Peyer's patch (tissue), 4 donors: ENCODE results near the gene ATP6V0C. TPM values are rescaled to one million over a fixed set of nuclear protein-coding genes. Genes with fewer than 3 reads are reported as not detected.

Source experiments
- DNase-seq, 3 donors: peaks; one replicate each; pipeline ENCODE4 v3.0.0-alpha.2; 2017 to 2019
- H3K27ac ChIP-seq, 4 donors: fragments of 200-600 bp; sonication (generic); one replicate each; pipeline ENCODE4 v1.5.1; 2016 to 2019
- H3K27me3 ChIP-seq, 2 donors: fragments of 200-600 bp; sonication (generic); one replicate each; pipeline ENCODE4 v1.5.1; 2019
- H3K36me3 ChIP-seq, 3 donors: fragments of 200-600 bp; sonication (generic); one replicate each; pipeline ENCODE4 v1.5.1; 2016 to 2019
- H3K4me1 ChIP-seq, 4 donors: fragments of 200-600 bp; sonication (generic); one replicate each; pipeline ENCODE4 v1.5.1; 2016 to 2019
- H3K4me3 ChIP-seq, 4 donors: fragments of 200-600 bp; sonication (generic); 1 replicate in 3 of 4; 2 replicates in 1 of 4; pipeline ENCODE4 v1.5.1; 2016 to 2019; ENCODE audit warnings: mild to moderate bottlenecking in 1 of 4
- H3K9me3 ChIP-seq, 4 donors: fragments of 200-600 bp; sonication (generic); one replicate each; pipeline ENCODE4 v1.5.1; 2016 to 2019; ENCODE audit warnings: mild to moderate bottlenecking in 1 of 4
- CTCF ChIP-seq, 6 experiments: fragments of 450-650 bp in 4 of 6; fragments of 200-600 bp in 2 of 6; sonication (generic) in 1 of 6; IDR thresholded peaks; one replicate each; pipeline ENCODE4 v1.5.1; 2017 to 2019; ENCODE audit warnings: antibody characterized with exemption in 6 of 6, mild to moderate bottlenecking in 3 of 6, moderate library complexity in 1 of 6
- POLR2A ChIP-seq, 2 donors: fragments of 450-650 bp; IDR thresholded peaks; one replicate each; pipeline ENCODE4 v1.5.1; 2017; ENCODE audit warnings: antibody characterized with exemption in 2 of 2, mild to moderate bottlenecking in 2 of 2, moderate library complexity in 2 of 2
- total RNA-seq, 4 donors: library from RNA; depleted of rRNA; stranded (reverse); fragments of >200 nt; gene quantifications; one replicate each; pipeline ENCODE4 v1.1.0, GENCODE V29; 2016

ATP6V0C gene
- total RNA-seq, 4 donors from 2014 or later = 27.2 to 116 (median 101) TPM

- DNase-seq = peak in 2 of 3 donors; percentile 41 to 59
- H3K27me3 ChIP-seq = no peaks in the 10 kb centered on the region
Measured at GRCh38 chr16:2507665-2508064, 6.1 kb upstream of the ATP6V0C start.

GRCh38 chr16:2508722-2509400 is 4.9 kb upstream of the ATP6V0C start:
- H3K27me3 ChIP-seq = no peaks in the 10 kb centered on the region
- no peaks in the 10 kb centered on the region for H3K36me3 ChIP-seq
- DNase-seq = no peak
- H3K27ac ChIP-seq = peak overlapping the region in 1 of 4 donors; percentile 65
- H3K4me1 ChIP-seq = peaks cover 0 to 26% (median 20%) of the 10 kb centered on the region in 4 donors
- TF ChIP-seq CTCF (IDR thresholded peaks at IDR 0.05) = no peak
- TF ChIP-seq POLR2A (IDR thresholded peaks at IDR 0.05) = no peak
- H3K4me3 ChIP-seq = no peak overlapping the region
- no peaks in the 10 kb centered on the region for H3K9me3 ChIP-seq

More at GRCh38 chr16:2507665-2508064, 6.1 kb upstream of the ATP6V0C start:
- H3K9me3 ChIP-seq = no peaks in the 10 kb centered on the region
- peaks cover 0 to 21% (median 13%) of the 10 kb centered on the region in 4 donors for H3K4me1 ChIP-seq
- peak overlapping the region; percentile 41 to 84 (median 66) for H3K27ac ChIP-seq
- H3K4me3 ChIP-seq = no peak overlapping the region
- H3K36me3 ChIP-seq = no peaks in the 10 kb centered on the region
- TF ChIP-seq POLR2A (IDR thresholded peaks at IDR 0.05) = no peak
- no peak for TF ChIP-seq CTCF (IDR thresholded peaks at IDR 0.05)

GRCh38 chr16:2511128-2511800 is 2.5 kb upstream of the ATP6V0C start:
- TF ChIP-seq POLR2A (IDR thresholded peaks at IDR 0.05) (no peak), CTCF (IDR thresholded peaks at IDR 0.05) (no peak)
- Histone ChIP-seq H3K27me3 (no peaks in the 10 kb centered on the region), H3K4me3 (no peak overlapping the region), H3K36me3 (no peaks in the 10 kb centered on the region), H3K9me3 (no peaks in the 10 kb centered on the region), H3K27ac (no peak overlapping the region), H3K4me1 (peaks cover 0 to 39% (median 35%) of the 10 kb centered on the region in 4 donors)
- DNase-seq = peak in 1 of 3 donors; percentile 74

- DNase-seq = no peak
- peak overlapping the region in 1 of 4 donors; percentile 100 for H3K27ac ChIP-seq
- TF ChIP-seq POLR2A (IDR thresholded peaks at IDR 0.05) (no peak), CTCF (IDR thresholded peaks at IDR 0.05) (no peak)
Measured at GRCh38 chr16:2511996-2512734, 1.6 kb upstream of the ATP6V0C start.

GRCh38 chr16:2512735-2513404 is 882 bp upstream of the ATP6V0C start:
- peak in 2 of 3 donors; percentile 53 to 72 for DNase-seq
- Histone ChIP-seq H3K27me3 (no peaks in the 10 kb centered on the region), H3K27ac (peak overlapping the region; percentile 96 to 100 (median 99)), H3K36me3 (no peaks in the 10 kb centered on the region), H3K4me1 (peaks cover 0 to 52% (median 40%) of the 10 kb centered on the region in 4 donors), H3K9me3 (no peaks in the 10 kb centered on the region), H3K4me3 (peak overlapping the region; percentile 77 to 100 (median 92))
- TF ChIP-seq POLR2A (IDR thresholded peaks at IDR 0.05) = no peak
- TF ChIP-seq CTCF (IDR thresholded peaks at IDR 0.05) = peak in 1 of 6 experiments; percentile 31

More at GRCh38 chr16:2511996-2512734, 1.6 kb upstream of the ATP6V0C start:
- Histone ChIP-seq H3K4me1 (peaks cover 0 to 45% (median 43%) of the 10 kb centered on the region in 4 donors), H3K4me3 (no peak overlapping the region), H3K9me3 (no peaks in the 10 kb centered on the region), H3K36me3 (no peaks in the 10 kb centered on the region), H3K27me3 (no peaks in the 10 kb centered on the region)
